CD14-positive monocyte (primary cell): ENCODE data around the gene KLK12. TPM values are rescaled to one million over a fixed set of nuclear protein-coding genes. Genes with fewer than 3 reads are reported as not detected.

Experiments used
- DNase-seq, 3 donors: peaks; one replicate each; pipeline ENCODE4 v3.0.0-alpha.2; 2011 to 2022
- H2AFZ ChIP-seq: 2 replicates; pipeline ENCODE4 v1.6.0; 2012; ENCODE audit warnings: mild to moderate bottlenecking, low read depth, low read length, inconsistent platforms; ENCODE audit not compliant: insufficient read depth, poor library complexity, severe bottlenecking
- H3K27ac ChIP-seq, 2 donors: 1 replicate in 1 of 2; 2 replicates in 1 of 2; pipeline ENCODE4 v1.5.1; 2012 to 2013; ENCODE audit warnings: low read length in 2 of 2, control low read depth in 1 of 2, inconsistent platforms in 1 of 2, low read depth in 1 of 2, mild to moderate bottlenecking in 1 of 2
- H3K27me3 ChIP-seq, 2 donors: one replicate each; pipeline versions ENCODE4 v1.6.0 to v1.6.1; 2011 to 2013; ENCODE audit warnings: low read length in 2 of 2; ENCODE audit not compliant: control insufficient read depth in 2 of 2, insufficient read depth in 2 of 2
- H3K36me3 ChIP-seq, 2 donors: replicated peaks in 1 of 2; 1 replicate in 1 of 2; 2 replicates in 1 of 2; pipeline versions ENCODE4 v1.5.1 to v1.6.1; 2012 to 2013; ENCODE audit warnings: low read length in 2 of 2, control low read depth in 1 of 2, inconsistent platforms in 1 of 2, mild to moderate bottlenecking in 1 of 2; ENCODE audit not compliant: insufficient read depth in 2 of 2, control insufficient read depth in 1 of 2
- H3K4me1 ChIP-seq, 2 donors: 1 replicate in 1 of 2; 2 replicates in 1 of 2; pipeline versions ENCODE4 v1.5.1 to v1.6.1; 2012 to 2013; ENCODE audit warnings: low read length in 2 of 2, control low read depth in 1 of 2, inconsistent platforms in 1 of 2, mild to moderate bottlenecking in 1 of 2, moderate library complexity in 1 of 2; ENCODE audit not compliant: insufficient read depth in 2 of 2, control insufficient read depth in 1 of 2
- H3K4me2 ChIP-seq: replicated peaks from 2 replicates; pipeline ENCODE3; 2012; ENCODE audit warnings: low read length, moderate library complexity, mild to moderate bottlenecking; ENCODE audit not compliant: poor library complexity, severe bottlenecking; ENCODE audit errors: extremely low read depth
- H3K4me3 ChIP-seq, 3 experiments: fragments of 200-600 bp in 1 of 3; sonication (generic) in 1 of 3; replicated peaks in 1 of 3; 1 replicate in 2 of 3; 2 replicates in 1 of 3; pipeline ENCODE4 v1.5.1; 2011 to 2013; ENCODE audit warnings: low read length in 3 of 3, mild to moderate bottlenecking in 3 of 3, control low read depth in 2 of 3, low read depth in 2 of 3, inconsistent platforms in 1 of 3, moderate library complexity in 1 of 3
- H3K79me2 ChIP-seq: 2 replicates; pipeline ENCODE4 v1.6.0; 2012; ENCODE audit warnings: mild to moderate bottlenecking, control low read depth, inconsistent platforms, low read length, moderate library complexity; ENCODE audit not compliant: insufficient read depth
- H3K9ac ChIP-seq: 2 replicates; pipeline ENCODE4 v1.6.0; 2017; ENCODE audit warnings: low read length, mild to moderate bottlenecking; ENCODE audit not compliant: insufficient read depth, poor library complexity, severe bottlenecking
- H3K9me3 ChIP-seq, 2 donors: replicated peaks in 1 of 2; 1 replicate in 1 of 2; 2 replicates in 1 of 2; pipeline versions ENCODE4 v1.5.1 to v1.6.1; 2012 to 2013; ENCODE audit warnings: low read length in 2 of 2, control low read depth in 1 of 2; ENCODE audit not compliant: control insufficient read depth in 1 of 2, insufficient read depth in 1 of 2
- H4K20me1 ChIP-seq: 2 replicates; pipeline ENCODE4 v1.6.0; 2012; ENCODE audit warnings: mild to moderate bottlenecking, low read length, control low read depth, moderate library complexity; ENCODE audit not compliant: insufficient read depth
- H3K27ac Mint-ChIP-seq, 7 donors: one replicate each; pipeline ENCODE4 v1.8.0; 2020; ENCODE audit warnings: mild to moderate bottlenecking in 7 of 7, mixed read lengths in 7 of 7, moderate library complexity in 6 of 7, inconsistent platforms in 2 of 7
- H3K27me3 Mint-ChIP-seq, 3 donors: one replicate each; pipeline ENCODE4 v1.8.0; 2021 to 2022; ENCODE audit warnings: low read depth in 3 of 3, mild to moderate bottlenecking in 3 of 3, mixed read lengths in 3 of 3, moderate library complexity in 3 of 3, inconsistent platforms in 1 of 3
- H3K36me3 Mint-ChIP-seq, 2 donors: one replicate each; pipeline ENCODE4 v1.8.0; 2020; ENCODE audit warnings: mixed read lengths in 2 of 2, inconsistent platforms in 1 of 2, mild to moderate bottlenecking in 1 of 2
- H3K4me1 Mint-ChIP-seq: one replicate; pipeline ENCODE4 v1.8.0; 2020; ENCODE audit warnings: mild to moderate bottlenecking, mixed read lengths
- H3K4me3 Mint-ChIP-seq, 2 donors: one replicate each; pipeline ENCODE4 v1.8.0; 2020; ENCODE audit warnings: mild to moderate bottlenecking in 2 of 2, mixed read lengths in 2 of 2, moderate library complexity in 1 of 2
- H3K9me3 Mint-ChIP-seq, 7 donors: one replicate each; pipeline ENCODE4 v1.8.0; 2020 to 2022; ENCODE audit warnings: mixed read lengths in 7 of 7, mild to moderate bottlenecking in 6 of 7, moderate library complexity in 6 of 7, inconsistent platforms in 2 of 7
- CTCF ChIP-seq: fragments of 200-600 bp; IDR thresholded peaks from one replicate; pipeline ENCODE4 v1.8.0; 2022; ENCODE audit warnings: antibody characterized with exemption, mild to moderate bottlenecking
- WGBS: methylation state at CpG from one replicate; pipeline ENCODE4 v1.1.5; 2013; ENCODE audit warnings: missing lambda C conversion rate; ENCODE audit not compliant: insufficient coverage; 5-methylcytosine and 5-hydroxymethylcytosine counted together
- intact Hi-C, 2 donors: fragments of 100-400 bp; cut with micrococcal nuclease; formaldehyde crosslinking; loops; one replicate each; pipeline versions ENCODE4 v1.15.0 to v1.15.1; 2023
- polyA plus RNA-seq, 3 donors: library from polyadenylated mRNA; depleted of rRNA in 1 of 3; unstranded in 2 of 3; stranded (reverse) in 1 of 3; fragments of 300-500 nt in 2 of 3; fragments of >200 nt in 1 of 3; fragmentation: Illumina TruSeq in 2 of 3; gene quantifications; 1 replicate in 2 of 3; 2 replicates in 1 of 3; pipeline ENCODE4 v1.2.3, GENCODE V29; 2012 to 2021

The KLK12 gene
- polyA plus RNA-seq, 3 donors = not detected

GRCh38 chr19:51075998-51076397, 41.2 kb upstream of the KLK12 start:
- H3K27ac ChIP-seq = no peak overlapping the region
- no peak for DNase-seq
- no peaks in the 10 kb centered on the region for H4K20me1 ChIP-seq
- no peak overlapping the region for H3K9ac ChIP-seq
- H3K4me3 Mint-ChIP-seq = no peak overlapping the region
- intact Hi-C loops = no loop called here
- H2AFZ ChIP-seq = no peak overlapping the region
- peaks cover 0 to 12% of the 10 kb centered on the region in 2 donors for H3K9me3 ChIP-seq
- H3K27ac Mint-ChIP-seq = no peak overlapping the region
- 100% methylated on average over 2 of the region's 5 CpGs for WGBS
- no peak for TF ChIP-seq CTCF
- H3K4me2 ChIP-seq = no peak overlapping the region
- H3K4me1 Mint-ChIP-seq = no peaks in the 10 kb centered on the region
- no peaks in the 10 kb centered on the region for H3K36me3 ChIP-seq
- H3K4me1 ChIP-seq = no peaks in the 10 kb centered on the region
- peaks cover 0 to 16% (median 10%) of the 10 kb centered on the region in 7 donors for H3K9me3 Mint-ChIP-seq
- no peaks in the 10 kb centered on the region for H3K36me3 Mint-ChIP-seq
- no peak overlapping the region for H3K4me3 ChIP-seq
- H3K27me3 Mint-ChIP-seq = peaks cover 1 to 19% (median 9%) of the 10 kb centered on the region in 3 donors
- H3K27me3 ChIP-seq = no peaks in the 10 kb centered on the region
- H3K79me2 ChIP-seq = no peaks in the 10 kb centered on the region

DNA sequence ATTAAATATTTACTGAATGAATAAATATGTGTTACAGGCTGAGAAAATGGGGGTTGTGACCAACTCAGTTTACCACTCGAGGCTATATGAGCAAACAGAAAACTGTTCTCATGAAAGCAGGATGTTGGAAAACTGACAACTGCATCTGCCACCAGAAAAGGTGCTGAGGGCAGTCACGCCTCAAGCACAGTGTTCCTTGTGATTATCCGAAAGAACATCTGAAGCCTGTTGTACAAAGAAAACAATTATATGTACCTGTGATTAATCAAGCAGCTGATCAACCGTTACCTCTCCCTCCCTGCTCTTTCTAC, 36.2 kb upstream of the KLK12 start:
- DNase-seq = no peak
- peaks cover 0 to 12% of the 10 kb centered on the region in 2 donors for H3K9me3 ChIP-seq
- no peak overlapping the region for H3K4me2 ChIP-seq
- no peak overlapping the region for H3K27ac Mint-ChIP-seq
- H4K20me1 ChIP-seq = no peaks in the 10 kb centered on the region
- peaks cover 0 to 17% (median 10%) of the 10 kb centered on the region in 7 donors for H3K9me3 Mint-ChIP-seq
- peaks cover 11 to 25% (median 20%) of the 10 kb centered on the region in 3 donors for H3K27me3 Mint-ChIP-seq
- H3K4me3 ChIP-seq = no peak overlapping the region
- WGBS = no CpG with 5 or more reads among the region's 4 CpGs
- H3K9ac ChIP-seq = no peak overlapping the region
- H2AFZ ChIP-seq = no peak overlapping the region
- H3K36me3 Mint-ChIP-seq = no peaks in the 10 kb centered on the region
- no peaks in the 10 kb centered on the region for H3K4me1 Mint-ChIP-seq
- intact Hi-C loops = no loop called here
- H3K4me1 ChIP-seq = no peaks in the 10 kb centered on the region
- H3K4me3 Mint-ChIP-seq = no peak overlapping the region
- no peaks in the 10 kb centered on the region for H3K79me2 ChIP-seq
- H3K27ac ChIP-seq = no peak overlapping the region
- no peak for TF ChIP-seq CTCF
- no peaks in the 10 kb centered on the region for H3K36me3 ChIP-seq
- peaks cover 7 to 9% of the 10 kb centered on the region in 2 donors for H3K27me3 ChIP-seq
